Stimulated activated memory B cell treated with anti-CD40 and anti-IgM and Interleukin-4, amounts not matched to agents 10 μg/mL and 1 μg/mL and 100 μg/mL, for 72 hours (primary cell): ENCODE data around the gene SERGEF.

ENCODE experiments used
- ATAC-seq: fragments of 150-1000 bp; cut with Tn5 transposase; 2 replicates; pipeline ENCODE4 v1.10.0; 2021
- H3K27ac Mint-ChIP-seq: one replicate; pipeline ENCODE4 v1.8.0; 2022; ENCODE audit warnings: mild to moderate bottlenecking, mixed read lengths
- H3K27me3 Mint-ChIP-seq: one replicate; pipeline ENCODE4 v1.8.0; 2022; ENCODE audit warnings: mixed read lengths
- H3K36me3 Mint-ChIP-seq: one replicate; pipeline ENCODE4 v1.8.0; 2022; ENCODE audit warnings: mixed read lengths
- H3K4me1 Mint-ChIP-seq: one replicate; pipeline ENCODE4 v1.8.0; 2022; ENCODE audit warnings: mixed read lengths
- H3K4me3 Mint-ChIP-seq: one replicate; pipeline ENCODE4 v1.8.0; 2022; ENCODE audit warnings: mild to moderate bottlenecking, moderate library complexity, mixed read lengths
- H3K9me3 Mint-ChIP-seq: one replicate; pipeline ENCODE4 v1.8.0; 2022; ENCODE audit warnings: mixed read lengths

The SERGEF gene

DNA sequence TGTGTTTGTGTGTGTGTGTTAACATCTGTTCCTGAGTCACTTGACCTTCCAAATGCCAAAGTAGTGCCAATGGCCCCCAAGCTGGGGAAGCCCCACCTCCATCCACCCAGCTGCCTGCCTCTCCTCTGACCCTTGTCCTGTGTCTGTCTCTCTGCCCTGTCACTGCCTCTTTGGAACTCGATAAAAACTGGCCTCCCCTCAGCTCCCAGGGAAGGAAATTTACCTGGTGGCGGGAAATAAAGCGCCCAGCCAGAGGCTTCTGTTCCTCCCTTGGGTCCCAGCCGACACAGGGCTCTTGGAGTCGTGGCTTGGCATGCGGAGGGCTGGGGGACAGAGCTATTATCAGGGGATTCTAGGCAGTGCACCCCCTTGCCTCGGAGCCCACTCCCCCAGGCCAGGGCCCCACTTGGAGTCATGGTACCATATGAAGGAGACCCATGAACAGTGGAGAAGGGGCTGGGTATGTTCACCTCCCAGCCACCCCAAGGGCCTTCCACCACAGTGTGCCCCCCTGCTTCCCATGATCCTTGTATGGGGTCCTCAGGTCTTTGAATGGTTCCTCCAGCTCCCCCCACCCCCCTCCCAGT, 272.1 kb downstream of the SERGEF start:
- no peak overlapping the region for H3K27ac Mint-ChIP-seq
- H3K9me3 Mint-ChIP-seq, result peaks cover 3% of the 10 kb centered on the region
- peaks cover 45% of the 10 kb centered on the region for H3K27me3 Mint-ChIP-seq
- no peaks in the 10 kb centered on the region for H3K36me3 Mint-ChIP-seq
- H3K4me3 Mint-ChIP-seq, result no peak overlapping the region
- H3K4me1 Mint-ChIP-seq, result no peaks in the 10 kb centered on the region
- no peak for ATAC-seq

DNA sequence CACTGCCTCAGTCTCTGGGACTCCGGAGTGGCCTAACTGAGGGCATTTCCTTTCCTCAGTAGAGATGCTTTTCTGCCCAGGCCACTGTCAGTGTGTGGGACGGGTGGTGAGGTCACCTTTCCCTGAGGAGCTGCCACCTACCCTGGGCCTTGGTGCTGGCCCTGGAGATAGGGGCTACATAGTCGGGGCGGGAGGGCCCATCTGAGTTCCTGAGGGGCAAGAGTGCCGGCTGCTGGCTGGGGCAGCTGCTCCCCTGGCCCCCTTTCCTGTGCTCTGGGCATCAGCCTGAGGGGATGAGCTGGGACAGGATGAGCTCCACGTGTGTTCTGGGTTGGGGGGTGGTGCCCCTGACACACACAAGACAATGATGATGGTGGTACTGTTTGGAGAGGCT, 272.9 kb downstream of the SERGEF start:
- Mint-ChIP-seq H3K9me3 (peaks cover 3% of the 10 kb centered on the region), H3K4me1 (no peaks in the 10 kb centered on the region), H3K27me3 (peaks cover 37% of the 10 kb centered on the region), H3K36me3 (no peaks in the 10 kb centered on the region), H3K27ac (no peak overlapping the region), H3K4me3 (no peak overlapping the region)
- no peak for ATAC-seq

DNA sequence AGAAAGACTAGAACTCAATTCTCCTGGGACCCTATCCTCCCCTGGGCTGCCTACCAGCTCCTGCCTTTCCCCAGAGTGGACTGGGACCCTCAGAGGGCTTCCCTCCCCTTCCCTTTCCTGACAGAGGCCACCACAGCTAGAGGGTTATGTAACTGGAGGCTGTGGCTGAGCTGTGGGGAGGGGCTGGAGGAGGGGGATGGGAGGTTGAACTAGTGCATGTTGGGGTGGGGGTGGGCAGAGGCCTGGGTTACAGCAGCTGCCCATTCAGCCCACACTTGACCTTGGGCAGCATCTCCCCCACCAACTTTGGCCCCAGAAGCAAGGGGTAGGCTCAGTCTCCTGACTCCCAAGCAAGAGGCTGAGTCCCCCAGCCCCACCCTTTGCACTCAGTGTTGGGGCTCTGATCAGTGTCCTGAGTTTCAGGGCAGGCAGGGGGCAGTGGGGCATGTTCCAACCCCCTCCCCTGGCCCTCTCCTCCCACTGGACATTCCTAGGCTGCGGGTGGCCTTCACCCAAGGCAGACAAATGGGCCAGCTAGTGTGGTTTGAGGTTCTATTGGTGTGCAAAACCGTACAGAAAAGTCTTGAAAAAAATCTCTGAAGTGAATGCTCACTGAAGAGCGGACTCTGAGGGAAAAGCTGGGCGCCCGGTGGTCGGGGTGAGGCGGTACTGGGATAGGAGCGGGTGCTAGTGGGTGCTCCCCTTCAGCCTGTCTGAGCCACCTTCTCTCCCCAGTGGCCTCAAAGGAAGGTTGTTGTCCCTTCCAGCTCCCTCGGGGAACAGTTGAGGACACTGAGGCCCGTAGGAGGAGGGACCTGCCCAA, 274.5 kb downstream of the SERGEF start:
- H3K27ac Mint-ChIP-seq, result no peak overlapping the region
- no peak for ATAC-seq
- no peaks in the 10 kb centered on the region for H3K4me1 Mint-ChIP-seq
- H3K27me3 Mint-ChIP-seq, result peaks cover 37% of the 10 kb centered on the region
- peaks cover 3% of the 10 kb centered on the region for H3K9me3 Mint-ChIP-seq
- H3K4me3 Mint-ChIP-seq, result no peak overlapping the region
- no peaks in the 10 kb centered on the region for H3K36me3 Mint-ChIP-seq
